ENCODE measurements around the gene ANGPTL2. TPM values are rescaled to one million over a fixed set of nuclear protein-coding genes. Genes with fewer than 3 reads are reported as not detected.

The ANGPTL2 gene
- total RNA-seq, 4 donors from 2014 or later, result 29.5 to 57.0 (median 41.3) TPM

DNA sequence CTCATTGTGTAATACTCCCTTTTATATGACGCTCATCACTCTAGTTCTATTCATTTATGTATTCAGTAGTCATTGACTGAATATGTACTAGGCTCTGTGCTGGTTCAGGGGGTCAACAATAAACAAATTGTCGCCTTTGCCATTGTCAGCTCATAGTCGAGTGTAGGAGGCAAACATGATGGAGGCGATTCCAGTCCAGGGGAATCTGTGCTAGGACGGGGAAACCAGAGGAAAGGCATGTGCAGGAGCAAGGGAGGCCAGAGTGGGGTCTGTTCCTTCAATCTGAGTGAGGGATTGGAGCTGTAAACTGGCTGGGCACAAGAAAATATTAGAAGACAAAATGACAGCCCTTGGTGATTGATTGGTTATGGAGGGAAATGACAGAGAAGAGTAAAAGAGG lies 83.9 kb downstream of the ANGPTL2 start:
- no peak for DNase-seq (ENCODE audit: extremely low spot score)
- no peaks in the 10 kb centered on the region for H3K36me3 ChIP-seq
- 89% methylated on average over 5 of the region's 5 CpGs for WGBS
- no peaks in the 10 kb centered on the region for H3K9me3 ChIP-seq
- H3K4me3 ChIP-seq, result no peak overlapping the region
- H3K27me3 ChIP-seq, result no peaks in the 10 kb centered on the region
- intact Hi-C loops (cut with DNase I), result no loop called here
- no peak overlapping the region for H3K27ac ChIP-seq (replicated peaks in 1 of 4)
- TF ChIP-seq, protein P1, sequence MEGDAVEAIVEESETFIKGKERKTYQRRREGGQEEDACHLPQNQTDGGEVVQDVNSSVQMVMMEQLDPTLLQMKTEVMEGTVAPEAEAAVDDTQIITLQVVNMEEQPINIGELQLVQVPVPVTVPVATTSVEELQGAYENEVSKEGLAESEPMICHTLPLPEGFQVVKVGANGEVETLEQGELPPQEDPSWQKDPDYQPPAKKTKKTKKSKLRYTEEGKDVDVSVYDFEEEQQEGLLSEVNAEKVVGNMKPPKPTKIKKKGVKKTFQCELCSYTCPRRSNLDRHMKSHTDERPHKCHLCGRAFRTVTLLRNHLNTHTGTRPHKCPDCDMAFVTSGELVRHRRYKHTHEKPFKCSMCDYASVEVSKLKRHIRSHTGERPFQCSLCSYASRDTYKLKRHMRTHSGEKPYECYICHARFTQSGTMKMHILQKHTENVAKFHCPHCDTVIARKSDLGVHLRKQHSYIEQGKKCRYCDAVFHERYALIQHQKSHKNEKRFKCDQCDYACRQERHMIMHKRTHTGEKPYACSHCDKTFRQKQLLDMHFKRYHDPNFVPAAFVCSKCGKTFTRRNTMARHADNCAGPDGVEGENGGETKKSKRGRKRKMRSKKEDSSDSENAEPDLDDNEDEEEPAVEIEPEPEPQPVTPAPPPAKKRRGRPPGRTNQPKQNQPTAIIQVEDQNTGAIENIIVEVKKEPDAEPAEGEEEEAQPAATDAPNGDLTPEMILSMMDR (IDR thresholded peaks at IDR 0.05), result no peak
- TF ChIP-seq POLR2AphosphoS5 (IDR thresholded peaks at IDR 0.05), result no peak
- no peak for TF ChIP-seq EP300 (IDR thresholded peaks at IDR 0.05)
- no peak for TF ChIP-seq POLR2A (IDR thresholded peaks at IDR 0.05; ENCODE audit: low read depth)
- peaks cover 21 to 32% (median 26%) of the 10 kb centered on the region in 4 donors for H3K4me1 ChIP-seq

Other genes starting within 250 kb of the ANGPTL2 start
- 10 to 100 TPM in 2 of 4 donors, 1 to 10 TPM in 2; 4.6 to 11.9 (median 10.0) TPM for gene RALGPS1, start 207.9 kb downstream of the ANGPTL2 start, total RNA-seq
- gene GARNL3, start 142.1 kb upstream of the ANGPTL2 start, total RNA-seq, result 10 to 100 TPM in 3 of 4 donors, 1 to 10 TPM in 1; 8.9 to 17.9 (median 12.2) TPM

Data from esophagus muscularis mucosa (tissue), 4 donors.